Measurements from ENCODE around the gene TBXAS1.

GRCh38 chr7:140029072-140029471 is 200.0 kb downstream of the TBXAS1 start:
- TF ChIP-seq CTCF (IDR thresholded peaks at IDR 0.05; ENCODE audit: low read depth, low read length, poor library complexity, severe bottlenecking) (no peak), EZH2phosphoT487 (IDR thresholded peaks at IDR 0.05; ENCODE audit: borderline replicate concordance, low read length) (no peak)

All from DOHH2 (cell line).